NCI-H510A treated with DMSO at 0.1 percent for 48 hours (cell line): ENCODE data around the gene DCAF5.

ENCODE experiments used
- DNase-seq: peaks from one replicate; lab custom pipeline; 2025; lab: John Stamatoyannopoulos, UW

DCAF5 gene

GRCh38 chr14:69139743-69140142, 13.2 kb downstream of the DCAF5 start:
- no peak for DNase-seq

DNA sequence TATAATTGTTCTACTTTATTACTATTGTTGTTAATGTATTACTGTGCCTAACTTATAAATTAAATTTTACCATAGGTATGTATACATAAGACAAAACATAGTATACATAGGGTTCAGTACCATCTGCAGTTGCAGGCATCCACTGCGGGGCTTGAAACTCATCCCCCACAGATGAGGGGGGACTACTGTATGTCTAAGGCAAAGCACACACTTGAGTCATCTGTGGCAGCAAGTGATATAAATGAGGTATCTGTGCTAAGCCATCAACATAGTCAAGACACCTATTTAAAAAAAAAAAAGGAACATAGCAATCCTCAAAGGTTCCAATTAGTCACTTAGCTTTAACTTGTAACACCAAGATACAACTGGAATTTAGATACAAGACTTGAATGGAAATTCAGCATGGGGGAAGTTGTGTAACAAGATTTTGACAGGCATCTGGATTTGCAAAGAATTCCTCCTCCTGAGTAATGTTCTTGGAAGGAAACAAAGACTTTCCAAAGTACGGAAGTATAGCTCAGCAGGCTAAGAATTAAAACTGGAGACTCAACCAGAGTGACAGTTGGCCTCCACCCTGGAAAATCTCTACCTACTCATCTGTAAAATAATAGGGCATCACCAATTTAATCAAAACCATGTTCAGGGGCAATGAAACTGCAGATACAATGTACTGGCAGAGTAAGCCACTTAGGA, 14.9 kb downstream of the DCAF5 start:
- DNase-seq, result no peak

GRCh38 chr14:69137416-69137815, 15.5 kb downstream of the DCAF5 start:
- no peak for DNase-seq

DNA sequence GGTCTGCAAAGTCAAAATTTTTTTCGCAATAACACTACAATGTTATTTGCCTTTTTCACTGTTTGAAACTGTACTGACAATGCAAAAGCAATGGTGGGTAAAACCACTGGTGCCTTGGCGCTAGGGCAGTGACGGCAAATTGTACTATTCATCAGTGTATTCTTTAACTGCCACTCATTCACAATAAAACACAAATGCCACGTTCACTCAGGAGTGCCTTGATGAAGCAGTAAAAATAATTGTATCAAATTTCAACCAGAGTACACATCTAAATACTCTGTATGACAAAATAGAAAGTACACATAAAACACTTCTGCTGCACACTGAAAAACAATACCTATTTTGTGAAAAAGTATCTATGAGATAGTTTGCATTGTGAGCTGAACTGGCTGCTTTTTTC, 17.8 kb downstream of the DCAF5 start:
- DNase-seq, result peak; percentile 49

DNA sequence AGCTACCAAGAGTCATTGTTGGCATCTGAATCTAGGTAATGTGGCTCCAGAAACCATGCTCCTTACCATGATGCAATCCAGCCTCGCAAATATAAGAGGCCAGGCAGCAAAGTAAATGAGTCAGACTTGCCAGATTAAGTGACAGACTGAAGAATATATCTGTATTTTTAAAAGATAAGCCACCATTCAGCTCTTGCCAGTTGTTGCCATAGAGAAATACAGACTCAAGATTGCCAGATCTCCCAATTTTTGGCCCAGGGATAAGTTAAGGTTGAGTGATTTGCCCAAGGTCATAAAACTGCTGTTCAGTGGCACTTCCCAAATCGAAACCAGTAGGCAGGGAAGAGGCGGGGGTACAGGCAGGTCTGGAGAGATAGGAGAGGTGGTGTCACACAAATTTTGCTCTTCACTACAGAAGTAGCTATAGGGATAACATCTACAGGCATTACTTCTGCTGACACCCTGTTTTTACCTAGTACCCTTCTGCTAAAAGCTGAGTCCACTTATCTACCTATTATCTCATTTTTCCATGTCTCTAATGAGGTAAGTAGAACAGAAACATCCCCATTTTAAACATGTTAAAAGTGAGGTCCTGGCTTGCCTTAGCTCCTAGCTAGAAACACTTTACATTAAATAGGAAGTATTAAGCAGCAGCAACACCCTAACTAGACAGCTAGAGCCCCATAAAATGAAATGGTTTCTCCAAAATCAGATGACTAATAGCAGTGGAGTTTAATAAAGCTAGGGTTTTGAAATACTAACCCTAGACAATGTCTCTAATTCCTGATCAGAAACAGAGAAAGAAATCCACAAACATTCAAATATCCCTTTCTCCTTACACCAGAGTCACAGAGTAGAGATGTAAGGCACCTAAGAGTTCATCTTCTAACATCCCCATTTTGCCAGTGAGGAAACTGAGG, 19.5 kb downstream of the DCAF5 start:
- DNase-seq, result no peak

- DNase-seq, result no peak
Observed at GRCh38 chr14:69132513-69133181, 20.3 kb downstream of the DCAF5 start.

DNA sequence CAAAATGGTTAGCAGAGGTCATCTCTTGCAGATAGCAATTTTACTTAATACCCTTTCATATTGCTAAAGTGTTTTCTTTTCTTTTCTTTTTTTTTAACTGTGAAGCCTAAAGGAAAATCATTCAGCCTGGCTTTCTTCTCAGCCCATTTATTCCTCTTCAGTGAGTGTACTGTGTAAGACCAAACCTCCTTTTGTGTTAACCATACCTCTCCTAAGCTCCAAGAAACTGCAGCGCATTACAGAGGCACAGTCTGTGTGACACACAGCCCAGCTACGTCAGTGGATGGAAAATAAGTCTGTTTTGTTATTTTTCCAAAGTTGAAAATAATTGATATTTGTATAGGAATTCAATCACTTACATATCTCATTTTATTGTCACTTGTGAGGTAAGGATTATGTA, 21.7 kb downstream of the DCAF5 start:
- DNase-seq, result no peak

DNA sequence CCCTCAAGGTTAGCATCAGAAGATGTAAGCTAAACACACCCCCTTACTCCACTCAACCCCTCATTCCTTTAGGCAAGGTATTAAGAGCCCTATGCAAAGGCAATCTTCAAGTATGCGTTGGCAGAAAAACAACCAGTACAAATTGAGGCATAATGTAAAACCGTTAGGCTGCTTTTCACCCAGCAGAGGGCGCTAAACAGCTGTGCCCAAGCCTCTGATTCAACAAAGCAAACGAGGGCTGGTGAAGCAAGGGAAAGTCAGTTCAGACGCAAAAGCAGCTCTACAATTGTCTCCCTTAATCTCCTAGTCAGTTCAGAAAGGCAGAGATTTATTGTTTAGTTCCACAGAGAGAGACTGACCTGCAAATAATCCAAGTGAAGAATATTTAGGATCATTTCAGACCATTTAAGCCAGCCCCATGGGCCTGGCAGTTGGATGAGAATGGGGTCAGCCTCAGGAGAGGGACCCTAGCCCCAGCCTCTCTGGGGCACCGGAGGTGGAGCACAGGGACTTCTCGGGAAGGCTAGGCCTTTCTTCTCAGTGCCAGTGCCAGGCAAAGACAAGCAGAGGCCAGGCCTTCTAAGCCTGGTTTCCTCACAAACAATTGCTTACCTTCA, 23.5 kb downstream of the DCAF5 start:
- peak; percentile 83 for DNase-seq

DNA sequence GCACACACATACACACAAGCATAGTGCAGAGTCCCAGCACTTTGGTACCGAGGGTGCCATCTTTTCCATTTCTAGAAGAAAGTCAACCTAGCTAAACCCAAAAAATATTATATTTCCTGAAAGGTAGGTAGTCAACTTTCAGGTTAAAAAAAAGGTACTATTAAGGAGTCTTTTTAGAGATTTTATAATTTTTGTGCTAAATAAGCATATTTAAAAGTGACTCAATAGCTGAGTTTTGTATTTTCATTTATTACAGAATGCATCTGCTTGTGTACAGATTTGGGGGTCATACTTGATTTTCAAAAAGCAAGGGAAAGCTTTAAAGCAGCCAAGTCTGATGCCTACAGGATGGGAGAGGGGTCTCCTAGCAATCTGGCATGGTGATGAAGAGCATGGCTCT, 34.6 kb downstream of the DCAF5 start:
- DNase-seq, result no peak

GRCh38 chr14:69117020-69117767, 35.7 kb downstream of the DCAF5 start:
- DNase-seq, result no peak

- no peak for DNase-seq
Observed at GRCh38 chr14:69115407-69116185, 37.3 kb downstream of the DCAF5 start.

GRCh38 chr14:69114763-69115162, 38.2 kb downstream of the DCAF5 start:
- no peak for DNase-seq

- DNase-seq, result no peak
Observed at GRCh38 chr14:69108358-69108757, 44.6 kb downstream of the DCAF5 start.

- DNase-seq, result peak; percentile 67
Observed at GRCh38 chr14:69107407-69108003, 45.4 kb downstream of the DCAF5 start.

DNA sequence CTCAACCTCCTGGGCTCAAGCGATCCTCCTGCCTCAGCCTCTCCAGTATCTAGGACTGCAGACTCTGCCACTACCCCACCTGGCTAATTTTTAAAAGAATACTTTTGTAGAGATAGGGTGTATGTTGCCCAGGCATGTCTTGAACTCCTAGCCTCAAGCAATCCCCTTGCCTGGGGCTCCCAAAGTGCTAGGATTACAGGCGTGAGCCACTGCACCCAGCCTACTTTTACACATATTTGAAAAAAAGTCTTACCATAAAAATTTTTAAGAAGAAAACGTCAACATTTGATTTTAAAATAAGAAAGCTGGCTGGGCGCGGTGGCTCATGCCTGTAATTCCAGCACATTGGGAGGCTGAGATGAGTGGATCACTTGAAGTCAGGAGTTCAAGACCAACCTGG, 46.5 kb downstream of the DCAF5 start:
- DNase-seq, result no peak

DNA sequence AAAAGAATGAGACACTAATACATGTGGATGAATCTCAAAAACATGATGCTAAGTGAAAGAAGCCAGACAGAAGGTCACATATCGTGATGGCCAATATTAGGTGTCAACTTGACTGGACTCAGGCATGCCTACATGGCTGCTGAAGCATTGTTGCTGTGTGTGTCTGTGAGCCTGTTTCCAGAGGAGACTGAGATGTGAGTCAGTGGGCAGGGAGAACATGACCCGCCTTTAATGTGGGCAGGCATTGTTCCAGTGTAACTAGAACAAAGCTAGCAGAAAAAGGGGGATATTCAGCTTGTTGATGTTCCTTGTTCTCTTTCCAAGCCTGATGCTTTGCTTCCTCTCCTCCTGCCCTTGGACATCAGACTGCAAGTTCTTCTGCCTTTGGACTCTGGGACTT, 47.6 kb downstream of the DCAF5 start:
- DNase-seq, result no peak

GRCh38 chr14:69101331-69101826, 51.5 kb downstream of the DCAF5 start:
- DNase-seq, result no peak

DNA sequence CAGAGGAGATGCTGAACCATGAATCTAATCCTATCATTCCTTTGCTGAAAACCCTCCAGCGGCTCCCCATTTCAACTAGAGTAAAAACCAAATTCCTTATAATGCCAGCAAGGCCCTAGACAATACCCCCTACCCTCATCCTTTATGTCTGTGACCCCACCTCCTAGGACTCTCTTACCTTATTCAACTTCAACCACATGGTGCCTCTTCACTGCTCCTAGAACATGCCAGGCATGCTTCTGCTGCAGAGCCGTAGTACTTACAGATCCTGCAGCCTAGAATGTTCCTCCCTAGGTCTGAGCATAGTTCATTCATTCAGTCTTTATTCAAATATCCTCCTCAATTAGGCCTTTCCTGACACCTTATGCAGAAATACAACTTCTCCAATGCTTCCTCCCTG, 54.9 kb downstream of the DCAF5 start:
- no peak for DNase-seq

GRCh38 chr14:69096781-69097475, 56.0 kb downstream of the DCAF5 start:
- no peak for DNase-seq

- no peak for DNase-seq
Observed at GRCh38 chr14:69096246-69096645, 56.7 kb downstream of the DCAF5 start.
